Ovary (tissue), 9 donors: ENCODE data around the gene GRAP2. TPM values are rescaled to one million over a fixed set of nuclear protein-coding genes. Genes with fewer than 3 reads are reported as not detected.

Experiments
- DNase-seq, 5 donors: peaks; one replicate each; pipeline ENCODE4 v3.0.0-alpha.2; 2019 to 2020
- H3K27ac ChIP-seq, 2 donors: fragments of 200-600 bp; one replicate each; pipeline versions ENCODE4 v1.5.1 to v1.8.0; 2019 to 2022
- H3K27me3 ChIP-seq: fragments of 200-600 bp; one replicate; pipeline ENCODE4 v1.8.0; 2022
- H3K36me3 ChIP-seq: fragments of 200-600 bp; sonication (generic); one replicate; pipeline ENCODE4 v1.5.1; 2019
- H3K4me1 ChIP-seq: one replicate; pipeline ENCODE4 v1.8.1; 2013; ENCODE audit warnings: mild to moderate bottlenecking, moderate library complexity; ENCODE audit not compliant: insufficient read depth
- H3K4me3 ChIP-seq: fragments of 200-600 bp; sonication (generic); one replicate; pipeline ENCODE4 v1.5.1; 2017
- H3K9me3 ChIP-seq, 2 donors: fragments of 200-600 bp in 1 of 2; sonication (generic) in 1 of 2; one replicate each; pipeline versions ENCODE4 v1.5.1 to v1.8.1; 2013 to 2019; ENCODE audit warnings: mild to moderate bottlenecking in 1 of 2, moderate library complexity in 1 of 2
- EP300 ChIP-seq: sonication (generic); formaldehyde crosslinking; IDR thresholded peaks from one replicate; pipeline ENCODE4 v1.6.1; 2017; ENCODE audit warnings: antibody characterized with exemption
- POLR2A ChIP-seq: fragments of 450-650 bp; IDR thresholded peaks from one replicate; pipeline ENCODE4 v1.6.1; 2017; ENCODE audit warnings: antibody characterized with exemption, mild to moderate bottlenecking, moderate library complexity
- WGBS, 3 donors: extraction: QIAGEN DNeasy Blood & Tissue Kit in 1 of 3; methylation state at CpG; one replicate each; pipeline versions ENCODE4 v1.1.5 to v1.1.7; 2013 to 2017; 5-methylcytosine and 5-hydroxymethylcytosine counted together
- intact Hi-C, 4 donors: fragments of 100-400 bp; cut with DNase I; formaldehyde crosslinking; loops; one replicate each; pipeline versions ENCODE4 v1.11.0 to v1.15.1; 2022 to 2023
- polyA plus RNA-seq, 2 donors: library from polyadenylated mRNA; stranded (reverse); fragments of 200-250 nt in 1 of 2; fragments of 350-450 nt in 1 of 2; fragmentation: Illumina TruSeq in 1 of 2; extraction: RNeasy Lipid Tissue Mini Kit (QIAGEN cat#74804) in 1 of 2; gene quantifications; one replicate each; pipeline ENCODE4 v1.2.3, GENCODE V29; 2013 to 2014
- total RNA-seq, 7 donors: library from RNA; depleted of rRNA in 2 of 7; stranded (reverse); fragments of >200 nt in 2 of 7; fragmentation: NEBNext Ultra II Directional in 3 of 7; extraction: Animal tissue kit (Norgen Biotek cat#: 25700) in 3 of 7; gene quantifications; one replicate each; pipeline versions ENCODE4 v1.1.0 to v1.2.4, GENCODE V29; 2016 to 2023
- TF ChIP-seq, protein P1 (sequence below), 3 donors: fragments of 450-650 bp in 2 of 3; fragments of 200-600 bp in 1 of 3; IDR thresholded peaks; one replicate each; pipeline versions ENCODE4 v1.5.1 to v1.8.0; 2016 to 2022; ENCODE audit warnings: antibody characterized with exemption in 3 of 3, mild to moderate bottlenecking in 1 of 3
- donor health status: DM: no; HTN: no; CAD: no; lungs with moderate emphysema.
- donor health status: DM: no; HTN: no; CAD: no.
- donor health status: Bipolar disorder and iron deficiency.
- donor health status: DM: yes; HTN: yes; CAD: no.
- donor health status: DM: no; HTN: no; CAD: no.
- donor health status: DM: yes; HTN: yes; CAD: no.

Gene GRAP2
- total and polyA plus RNA-seq, 9 donors: 0.46 to 2.0 (median 0.75) TPM; not detected in 1

DNA sequence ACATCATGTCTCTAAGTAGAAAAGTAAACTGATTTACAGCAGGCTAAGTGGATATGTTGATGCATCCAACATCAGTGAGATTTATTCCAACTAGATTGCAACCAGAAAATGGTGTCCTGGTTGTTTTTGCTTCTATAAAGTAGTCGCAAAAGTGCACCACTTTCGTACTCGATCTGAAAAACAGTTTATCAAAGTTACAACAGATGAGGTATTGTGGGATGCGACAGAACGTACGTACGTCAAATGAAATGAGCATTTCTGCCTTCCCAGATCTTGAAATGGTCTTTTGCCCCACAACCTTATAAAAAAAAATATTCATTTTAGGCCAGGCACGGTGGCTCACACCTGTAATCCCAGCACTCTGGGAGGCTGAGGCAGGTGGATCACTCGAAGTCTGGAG lies 13.7 kb downstream of the GRAP2 start:
- WGBS, 3 donors: 83 to 88% (median 88%) methylated on average over 9 of the region's 9 CpGs

DNA sequence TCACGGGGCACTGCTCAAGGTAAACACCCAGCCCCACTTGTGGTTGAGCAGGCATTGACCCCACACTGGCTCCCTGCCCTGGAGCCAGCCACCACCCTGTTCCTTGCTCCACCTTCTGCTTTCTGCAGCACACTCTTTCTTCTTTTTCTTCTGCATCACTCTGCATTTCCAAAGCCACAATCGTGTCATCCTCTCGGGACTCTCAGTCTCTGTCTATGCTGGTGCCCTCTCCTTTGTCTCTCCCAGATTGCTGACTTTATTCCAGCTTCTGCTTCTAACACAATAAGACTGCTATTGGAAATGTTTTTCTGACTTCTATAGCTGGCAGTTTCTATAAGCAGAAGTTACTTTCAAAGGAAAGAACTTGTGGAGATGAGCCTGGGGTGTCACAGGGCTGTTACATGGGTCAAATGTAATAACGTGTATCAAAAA lies 14.4 kb downstream of the GRAP2 start:
- intact Hi-C loops: no loop called here
- Histone ChIP-seq H3K9me3 (no peaks in the 10 kb centered on the region), H3K4me3 (no peak overlapping the region), H3K27ac (no peak overlapping the region), H3K36me3 (no peaks in the 10 kb centered on the region), H3K27me3 (no peaks in the 10 kb centered on the region), H3K4me1 (no peaks in the 10 kb centered on the region)
- DNase-seq: no peak
- TF ChIP-seq EP300 (no peak), POLR2A (no peak)
- TF ChIP-seq, protein P1, sequence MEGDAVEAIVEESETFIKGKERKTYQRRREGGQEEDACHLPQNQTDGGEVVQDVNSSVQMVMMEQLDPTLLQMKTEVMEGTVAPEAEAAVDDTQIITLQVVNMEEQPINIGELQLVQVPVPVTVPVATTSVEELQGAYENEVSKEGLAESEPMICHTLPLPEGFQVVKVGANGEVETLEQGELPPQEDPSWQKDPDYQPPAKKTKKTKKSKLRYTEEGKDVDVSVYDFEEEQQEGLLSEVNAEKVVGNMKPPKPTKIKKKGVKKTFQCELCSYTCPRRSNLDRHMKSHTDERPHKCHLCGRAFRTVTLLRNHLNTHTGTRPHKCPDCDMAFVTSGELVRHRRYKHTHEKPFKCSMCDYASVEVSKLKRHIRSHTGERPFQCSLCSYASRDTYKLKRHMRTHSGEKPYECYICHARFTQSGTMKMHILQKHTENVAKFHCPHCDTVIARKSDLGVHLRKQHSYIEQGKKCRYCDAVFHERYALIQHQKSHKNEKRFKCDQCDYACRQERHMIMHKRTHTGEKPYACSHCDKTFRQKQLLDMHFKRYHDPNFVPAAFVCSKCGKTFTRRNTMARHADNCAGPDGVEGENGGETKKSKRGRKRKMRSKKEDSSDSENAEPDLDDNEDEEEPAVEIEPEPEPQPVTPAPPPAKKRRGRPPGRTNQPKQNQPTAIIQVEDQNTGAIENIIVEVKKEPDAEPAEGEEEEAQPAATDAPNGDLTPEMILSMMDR (IDR thresholded peaks at IDR 0.05): no peak
- 56 to 71% (median 69%) methylated on average over 4 of the region's 4 CpGs for WGBS, 3 donors

More for the DNA sequence above, 13.7 kb downstream of the GRAP2 start:
- intact Hi-C loops: no loop called here
- DNase-seq: no peak
- Histone ChIP-seq H3K27ac (no peak overlapping the region), H3K27me3 (no peaks in the 10 kb centered on the region), H3K4me1 (no peaks in the 10 kb centered on the region), H3K9me3 (no peaks in the 10 kb centered on the region), H3K4me3 (no peak overlapping the region), H3K36me3 (no peaks in the 10 kb centered on the region)
- TF ChIP-seq, protein P1 (IDR thresholded peaks at IDR 0.05): no peak
- TF ChIP-seq EP300 (no peak), POLR2A (no peak)

- no peak for DNase-seq
- TF ChIP-seq, protein P1 (IDR thresholded peaks at IDR 0.05): no peak
- TF ChIP-seq EP300 (no peak), POLR2A (no peak)
- intact Hi-C loops: no loop called here
- 74 to 81% (median 74%) methylated on average over 3 of the region's 3 CpGs for WGBS, 3 donors
- H3K4me1 ChIP-seq: no peaks in the 10 kb centered on the region
- H3K27ac ChIP-seq: no peak overlapping the region
- H3K9me3 ChIP-seq: no peaks in the 10 kb centered on the region
- H3K27me3 ChIP-seq: no peaks in the 10 kb centered on the region
- H3K36me3 ChIP-seq: no peaks in the 10 kb centered on the region
- H3K4me3 ChIP-seq: no peak overlapping the region
Measured at GRCh38 chr22:39916496-39916895, 15.6 kb downstream of the GRAP2 start.

GRCh38 chr22:39917197-39917643 lies 16.3 kb downstream of the GRAP2 start:
- no peak overlapping the region for H3K4me3 ChIP-seq
- H3K36me3 ChIP-seq: no peaks in the 10 kb centered on the region
- no peaks in the 10 kb centered on the region for H3K4me1 ChIP-seq
- no peaks in the 10 kb centered on the region for H3K9me3 ChIP-seq
- TF ChIP-seq, protein P1 (IDR thresholded peaks at IDR 0.05): no peak
- no peak for TF ChIP-seq POLR2A
- TF ChIP-seq EP300: no peak
- H3K27ac ChIP-seq: no peak overlapping the region
- no peaks in the 10 kb centered on the region for H3K27me3 ChIP-seq
- 53 to 68% (median 67%) methylated on average over 5 of the region's 5 CpGs for WGBS, 3 donors
- DNase-seq: no peak
- intact Hi-C loops: no loop called here
